Activated T-cell treated with anti-CD3 and anti-CD28 coated beads for 4 hours (primary cell): Measurements from ENCODE around the gene PLXNA3.

Source experiments
- DNase-seq: peaks from one replicate; pipeline ENCODE4 v3.0.0-alpha.2; 2020

Gene PLXNA3

DNA sequence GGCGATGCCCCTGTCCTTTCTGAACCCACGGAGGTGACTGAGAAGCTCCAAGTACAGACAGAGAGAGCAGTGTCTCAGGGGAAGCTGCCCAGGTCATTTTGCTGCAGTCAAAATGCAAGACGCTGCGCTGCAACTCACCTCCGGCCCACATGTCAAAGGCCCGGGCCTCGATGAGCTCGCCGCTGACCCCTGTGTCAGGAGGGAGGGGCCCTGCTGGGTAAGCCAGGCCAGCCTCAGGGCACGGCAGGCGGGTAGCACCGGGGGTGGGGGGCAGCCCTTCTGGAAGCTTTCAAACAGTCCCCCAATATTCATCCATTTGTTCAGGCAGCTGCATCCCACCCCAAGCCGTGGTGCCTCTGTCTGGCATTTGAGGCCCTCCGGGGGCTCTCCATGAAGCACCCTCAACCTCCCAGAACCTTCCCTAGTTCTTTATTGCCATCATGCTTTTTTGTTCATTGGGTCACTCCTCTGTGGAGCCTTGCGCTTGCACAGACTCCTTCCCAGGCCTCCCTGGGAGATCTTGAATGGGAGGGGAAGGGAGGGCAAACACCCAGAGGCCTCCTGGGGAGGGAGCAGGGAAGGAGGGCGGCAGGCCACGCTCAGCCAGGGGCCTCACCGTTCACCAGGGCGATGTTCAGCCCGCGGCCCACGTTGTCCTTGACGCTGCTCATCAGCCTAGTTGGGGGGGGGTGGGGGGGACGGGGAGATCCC lies 49.7 kb downstream of the PLXNA3 start:
- no peak for DNase-seq

DNA sequence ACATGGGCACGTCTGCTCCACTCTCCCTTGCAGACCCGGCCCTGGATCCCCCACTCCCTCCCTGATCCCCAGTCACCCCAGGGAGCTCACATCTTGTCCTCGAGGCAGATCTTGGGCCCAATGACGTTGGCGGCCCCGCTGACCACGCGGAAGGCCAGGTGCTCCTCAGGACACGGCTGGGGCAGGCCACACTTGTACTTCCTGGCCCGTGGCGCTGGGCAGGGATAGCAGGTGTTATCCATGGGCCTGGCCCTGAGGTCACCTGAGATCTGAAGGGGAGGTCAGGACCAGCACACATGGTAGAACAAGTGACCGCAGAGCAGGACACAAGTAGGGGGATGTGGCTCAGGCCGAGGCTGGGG lies 50.3 kb downstream of the PLXNA3 start:
- no peak for DNase-seq

DNA sequence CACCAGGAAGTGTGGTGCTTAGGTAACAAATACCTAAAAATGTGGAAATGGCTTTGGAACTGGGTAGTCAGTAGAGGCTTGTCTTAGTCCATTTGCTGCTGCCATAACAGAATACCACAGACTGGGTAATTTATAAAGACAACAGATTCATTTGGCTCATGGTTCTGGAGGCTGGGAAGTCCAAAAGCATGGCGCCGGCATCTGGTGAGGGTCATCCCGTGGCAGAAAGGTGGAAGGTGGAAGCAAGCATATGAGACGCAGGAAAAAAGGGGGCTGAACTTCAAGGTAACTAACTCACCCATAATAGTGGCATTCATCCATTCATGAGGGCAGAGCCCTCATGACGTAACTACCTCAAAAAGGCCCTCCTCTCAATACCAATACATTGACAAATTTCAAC lies 51.4 kb downstream of the PLXNA3 start:
- DNase-seq, result no peak

DNA sequence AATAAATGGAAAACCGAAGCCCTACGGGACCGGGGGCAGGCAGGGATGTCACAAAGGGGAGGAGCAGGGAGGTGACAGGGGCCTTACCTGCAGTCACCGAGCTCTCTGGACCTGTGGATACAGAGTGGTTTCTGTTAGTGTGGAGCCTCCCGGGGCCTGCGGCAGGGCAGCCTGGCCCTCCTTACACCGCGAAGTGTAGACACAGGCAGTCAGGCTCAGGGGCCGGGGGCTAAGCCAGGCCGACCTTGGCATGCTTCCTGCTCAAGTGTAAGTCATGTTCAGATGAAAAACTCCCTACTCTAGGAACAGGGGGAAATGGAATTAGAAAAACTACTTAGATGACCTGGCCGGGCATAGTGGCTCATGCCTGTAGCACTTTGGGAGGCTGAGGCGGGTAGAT lies 53.7 kb downstream of the PLXNA3 start:
- no peak for DNase-seq

DNA sequence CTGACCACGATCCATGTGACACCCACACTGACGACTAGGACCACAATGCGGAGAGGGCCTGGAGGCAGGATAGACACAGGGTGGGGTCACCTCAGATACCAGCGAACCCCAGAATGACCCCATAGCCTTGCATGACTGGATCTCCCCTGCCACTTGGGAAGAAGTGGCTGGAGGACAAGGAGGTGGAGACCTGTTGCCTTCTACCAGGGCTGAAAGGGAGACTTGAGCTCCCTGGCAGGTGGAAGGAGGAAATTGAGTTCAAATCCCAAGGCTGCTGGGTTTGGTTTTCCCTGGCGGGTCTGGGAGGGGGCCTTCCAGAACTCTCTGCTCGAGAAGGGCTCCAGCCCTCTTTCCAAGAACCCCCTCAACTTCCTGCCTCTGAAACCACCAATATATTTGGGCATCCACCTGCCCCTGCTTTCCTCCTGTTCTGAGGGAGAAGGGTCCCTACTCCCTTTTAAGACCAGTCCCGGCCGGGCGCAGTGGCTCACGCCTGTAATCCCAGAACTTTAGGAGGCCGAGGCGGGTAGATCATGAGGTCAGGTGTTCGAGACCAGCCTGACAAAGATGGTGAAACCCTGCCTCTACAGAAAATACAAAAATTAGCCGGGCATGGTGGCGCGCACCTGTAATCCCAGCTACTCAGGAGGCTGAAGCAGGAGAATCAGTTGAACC lies 54.9 kb downstream of the PLXNA3 start:
- DNase-seq, result no peak

DNA sequence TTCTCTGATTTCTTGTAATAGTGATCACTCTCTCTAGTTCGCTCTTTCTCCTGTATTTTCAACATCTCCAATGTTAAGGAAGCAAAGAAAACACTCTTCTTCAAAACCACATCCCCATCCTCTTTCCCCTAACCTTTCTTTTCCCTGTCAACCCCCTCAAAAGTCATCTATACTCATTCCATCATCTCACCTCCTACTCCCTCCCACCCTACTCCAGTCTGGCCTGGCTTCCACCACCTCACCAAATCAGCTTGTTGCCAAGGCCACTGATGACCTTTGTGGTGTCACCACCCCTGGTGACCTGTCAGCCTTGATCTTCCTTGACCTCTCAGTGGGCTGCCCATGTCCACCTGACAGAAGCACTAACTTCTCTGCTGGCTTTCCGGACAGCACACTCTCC lies 55.6 kb downstream of the PLXNA3 start:
- no peak for DNase-seq

DNA sequence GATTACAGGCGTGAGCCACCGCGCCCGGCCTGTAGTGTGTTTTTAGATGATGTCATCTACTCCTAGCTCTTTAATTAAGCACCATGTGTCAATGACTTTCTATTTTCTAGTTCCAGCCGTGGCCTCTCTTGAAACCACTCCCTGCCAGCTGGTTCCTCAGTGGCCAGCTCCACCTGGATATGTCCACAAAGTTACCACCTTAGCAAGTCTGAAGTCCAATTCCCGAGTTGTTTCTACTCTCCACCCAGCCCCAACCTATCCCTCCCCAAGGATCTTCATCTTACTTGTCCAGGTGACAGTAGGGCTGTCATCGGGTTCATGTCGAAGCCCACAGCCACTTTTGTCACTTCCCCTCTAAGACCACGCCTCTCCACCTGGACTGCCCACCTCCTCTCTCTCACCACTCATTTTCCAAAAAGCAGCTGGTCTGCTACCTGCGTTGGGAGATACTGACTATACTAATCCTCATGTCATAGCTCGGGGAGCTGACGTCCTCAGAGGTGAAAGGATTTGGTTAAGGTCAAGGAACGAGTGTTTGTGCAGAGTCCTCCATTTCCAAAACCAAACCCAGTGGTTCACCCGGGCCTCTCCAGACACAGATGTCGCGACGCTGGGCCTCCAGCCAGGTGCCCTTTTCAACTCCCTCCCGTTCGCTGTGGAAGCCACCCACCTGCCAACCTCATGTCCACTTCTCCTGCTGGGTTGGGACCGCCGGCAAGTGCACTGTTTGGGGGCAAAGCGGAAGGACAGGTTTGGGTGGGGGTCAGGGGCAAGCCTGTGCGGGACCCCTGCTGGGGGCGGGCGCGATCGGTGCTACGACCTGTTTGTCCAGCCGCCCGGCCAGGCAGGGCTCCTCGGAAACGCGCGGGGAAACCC lies 57.2 kb downstream of the PLXNA3 start:
- no peak for DNase-seq

DNA sequence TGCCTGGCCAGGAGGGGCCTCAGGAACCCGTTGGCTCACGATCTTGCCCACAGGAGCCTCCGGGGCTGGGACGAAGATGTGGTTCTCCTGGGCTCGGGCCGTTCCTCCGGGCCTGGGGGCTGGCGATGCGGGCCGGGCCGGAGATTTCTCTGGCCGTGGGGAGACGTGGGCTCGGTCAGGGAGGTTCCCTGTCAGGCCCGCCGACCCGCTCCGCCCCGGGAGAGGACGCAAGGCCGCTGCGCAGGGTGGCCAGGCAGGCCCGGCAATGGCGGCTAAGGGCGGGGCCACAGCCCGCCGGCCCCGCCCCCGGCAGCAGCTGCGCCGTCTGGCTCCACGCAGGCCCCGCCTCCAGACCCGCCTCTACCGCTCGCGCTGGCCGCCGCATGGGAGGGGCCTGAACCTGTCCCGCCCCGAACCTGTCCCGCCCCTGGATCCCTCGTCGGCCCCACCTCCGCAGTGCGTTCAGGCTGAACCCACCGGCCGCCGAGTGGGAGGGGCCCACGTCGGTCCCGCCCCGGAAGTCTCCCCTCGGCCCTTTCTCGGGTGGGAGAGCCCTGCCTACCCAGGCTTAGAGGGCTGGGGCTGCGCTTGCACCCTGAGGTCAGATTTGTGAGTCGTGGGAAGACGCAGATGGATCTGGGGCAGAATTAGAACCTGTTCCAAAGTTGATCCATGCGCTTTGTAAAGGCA lies 58.0 kb downstream of the PLXNA3 start, which contains the start of gene FAM3A:
TSS of gene FAM3A (minus strand) at position 267 of the 690 bp plus-strand sequence. CDS start 460 bp downstream, outside the sequence.
- DNase-seq, result peak; percentile 86

DNA sequence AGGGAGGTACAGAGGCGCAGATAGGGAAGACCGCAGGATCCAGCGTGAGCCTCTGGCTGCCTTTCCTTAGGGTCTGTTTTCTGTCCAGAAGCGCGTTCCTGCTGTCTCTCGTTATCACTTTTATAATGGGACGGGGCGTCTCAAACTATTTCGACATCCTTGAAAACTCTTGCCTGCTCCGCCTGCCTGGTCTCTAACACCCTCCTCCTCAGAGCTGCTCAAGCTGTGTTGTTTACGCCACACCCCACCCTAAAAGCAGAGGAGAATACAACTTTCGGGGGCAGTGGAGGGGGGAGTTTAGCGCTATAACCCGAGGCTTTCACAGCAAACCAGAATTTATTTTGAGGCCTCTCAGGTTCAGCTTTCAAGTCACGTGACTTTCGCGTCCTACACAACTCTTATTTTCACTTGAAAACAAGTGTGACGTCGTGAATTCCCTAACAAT lies 58.6 kb downstream of the PLXNA3 start:
- DNase-seq, result no peak

DNA sequence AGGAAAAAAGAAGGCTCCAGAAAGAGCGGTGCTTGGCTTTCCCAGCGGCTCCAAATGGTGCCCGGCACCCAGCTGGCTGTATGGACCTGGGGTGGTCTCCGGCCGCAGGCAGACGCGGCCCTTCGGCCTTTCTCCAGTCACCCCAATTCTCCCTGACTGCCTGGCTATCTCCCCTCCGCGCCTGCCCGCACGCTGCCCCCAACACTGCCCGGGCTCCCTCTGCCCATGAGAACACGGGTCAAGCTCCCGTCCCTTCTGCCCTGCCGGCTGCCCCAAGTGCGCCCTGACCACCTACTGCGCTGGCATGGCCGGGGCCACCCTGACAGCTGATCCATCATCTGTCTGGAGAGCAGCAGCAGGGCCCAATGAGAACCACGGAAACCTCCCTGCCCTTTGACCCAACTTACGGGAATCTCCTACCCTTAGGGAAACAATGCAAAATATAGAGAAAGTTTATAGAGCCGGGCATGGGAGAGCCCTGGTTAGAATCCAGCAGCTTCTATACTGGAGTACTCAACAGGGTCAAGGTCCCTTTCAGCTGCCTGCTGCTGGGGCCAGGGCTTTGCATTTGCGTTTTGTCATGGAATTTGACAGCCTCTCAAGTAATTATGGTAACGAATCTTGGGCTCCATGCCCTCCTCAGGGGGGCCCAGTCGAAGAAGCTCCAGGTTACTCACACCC lies 59.2 kb downstream of the PLXNA3 start:
- no peak for DNase-seq

DNA sequence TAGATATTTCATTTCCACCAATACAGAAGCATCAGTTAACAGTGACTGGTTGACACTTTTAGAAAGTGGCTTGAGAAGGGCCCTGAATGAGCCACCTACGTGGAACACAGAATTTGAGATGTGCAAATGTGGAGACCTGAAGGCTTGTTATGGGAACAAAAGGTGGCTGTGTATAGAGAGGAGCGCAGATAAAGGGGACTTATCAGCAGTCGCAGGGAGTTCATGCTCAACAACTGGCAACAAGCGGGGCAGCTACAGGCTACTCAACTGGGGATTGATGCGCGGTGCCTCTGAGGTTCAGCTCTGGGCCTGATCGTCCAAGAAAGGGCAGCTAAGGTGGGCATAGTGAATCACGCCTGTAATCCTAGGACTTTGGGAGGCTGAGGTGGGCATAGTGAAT lies 61.3 kb downstream of the PLXNA3 start:
- DNase-seq, result no peak

DNA sequence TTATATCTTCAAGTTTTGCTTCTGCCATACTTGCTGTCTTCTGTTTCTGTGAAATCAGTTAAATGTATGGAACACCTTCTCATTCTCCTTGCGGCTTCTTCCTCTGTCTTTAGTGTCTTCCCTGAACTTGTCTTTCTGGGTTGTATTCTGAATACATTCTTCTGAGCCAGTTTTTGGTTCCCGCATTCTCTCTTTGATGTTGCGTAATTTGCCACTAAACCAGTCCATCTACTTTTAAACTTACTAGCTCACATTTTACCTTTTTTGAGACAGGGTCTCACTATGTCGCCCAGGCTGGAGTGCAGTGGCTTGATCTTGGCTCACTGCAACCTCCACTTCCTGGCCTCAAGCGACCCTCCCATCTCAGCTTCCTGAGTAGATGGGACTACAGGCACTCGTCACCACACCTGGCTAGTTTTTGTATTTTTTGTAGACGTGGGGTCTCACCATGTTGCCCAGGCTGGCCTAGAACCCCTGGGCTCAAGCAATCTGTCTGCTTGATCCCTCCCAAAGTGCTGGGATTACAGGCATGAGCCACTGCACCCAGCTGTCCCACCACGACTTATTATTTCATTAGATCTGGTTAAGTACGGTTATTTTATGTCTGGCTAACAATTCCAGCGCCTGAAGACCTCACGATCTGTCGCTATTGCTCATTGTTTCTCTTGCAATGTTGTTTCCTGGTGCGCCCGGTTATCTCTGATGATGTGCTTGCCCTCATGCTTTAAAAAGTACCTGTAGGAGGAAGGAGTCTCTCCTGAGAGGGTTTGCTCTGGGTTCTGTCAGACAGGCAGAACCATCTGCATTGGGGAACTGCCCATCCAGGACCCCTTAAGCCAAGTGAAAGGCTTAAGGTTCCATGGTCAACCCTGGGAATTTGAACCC lies 67.8 kb downstream of the PLXNA3 start:
- DNase-seq, result no peak

DNA sequence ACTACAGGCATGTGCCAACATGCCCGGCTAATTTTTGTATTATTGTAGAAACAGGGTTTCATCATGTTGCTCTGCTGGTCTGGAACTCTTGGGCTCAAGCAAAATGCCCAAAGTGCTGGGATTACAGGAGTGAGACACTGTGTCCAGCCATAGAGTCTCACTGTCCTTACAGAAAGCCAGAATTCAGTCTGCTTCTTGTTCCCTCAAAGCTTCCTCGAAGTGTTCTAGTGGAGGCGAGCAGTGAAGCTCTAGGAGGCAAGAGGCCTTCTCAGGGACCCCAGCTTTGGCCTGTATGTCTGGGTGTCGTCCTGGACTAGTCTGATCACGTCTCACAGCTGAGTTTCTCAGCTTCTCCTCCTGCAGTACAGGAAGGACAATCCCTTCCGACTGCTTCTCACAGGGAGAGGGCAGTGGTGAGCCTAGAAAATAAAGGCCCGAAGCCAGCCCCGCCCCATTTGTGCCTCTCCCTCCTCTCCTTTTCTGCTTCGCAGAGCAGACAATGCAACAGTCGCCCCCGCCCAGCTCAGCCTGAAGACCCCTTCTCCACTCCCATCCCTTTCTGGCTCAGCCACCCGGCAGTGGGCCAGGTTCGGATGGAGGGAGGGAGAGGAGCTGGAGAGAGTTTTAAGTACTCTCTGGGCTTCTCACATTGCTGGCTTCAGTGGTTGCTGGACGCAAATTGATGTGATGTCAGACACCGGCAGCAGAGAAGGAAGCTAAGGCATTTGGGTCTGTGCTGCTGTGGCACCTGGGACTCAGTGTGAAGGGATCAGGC lies 69.0 kb downstream of the PLXNA3 start:
- DNase-seq, result peak; percentile 36
